ENCODE data around the gene FBXW9. TPM values are rescaled to one million over a fixed set of nuclear protein-coding genes. Genes with fewer than 3 reads are reported as not detected.

Gene FBXW9
- total RNA-seq, 2 experiments from 2014 or later: 5.2 to 5.3 TPM

DNA sequence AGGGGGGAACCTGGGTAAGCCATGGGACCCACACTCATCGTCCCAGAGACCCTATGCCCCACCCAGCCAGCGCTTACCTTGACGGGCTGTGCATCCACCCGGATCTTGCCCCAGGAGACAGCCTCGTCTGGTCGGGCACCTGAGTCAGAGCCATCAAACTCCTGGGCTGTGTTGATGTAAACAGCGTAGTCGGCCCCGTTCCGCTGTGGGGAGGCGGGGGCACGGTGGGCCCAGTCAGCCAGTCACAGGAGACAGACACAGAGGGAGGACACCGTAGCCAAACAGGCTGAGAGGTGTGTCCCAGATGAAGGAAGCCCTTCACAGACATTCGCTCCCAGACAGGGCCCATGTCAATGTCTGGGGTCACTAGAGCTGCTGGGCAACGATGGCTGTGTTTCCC is 20.5 kb downstream of the FBXW9 start:
- Mint-ChIP-seq H3K27ac (no peak overlapping the region), H3K4me1 (peaks cover 28% of the 10 kb centered on the region), H3K9me3 (no peaks in the 10 kb centered on the region), H3K36me3 (ENCODE audit: low read depth) (peaks cover 62% of the 10 kb centered on the region), H3K27me3 (no peaks in the 10 kb centered on the region), H3K4me3 (no peak overlapping the region)
- POLR2A ChIA-PET: interaction anchor here (1.3 to 1.4 kb wide), 2 partner anchors 20 to 124 kb away, joined by 4 to 10 read pairs; partner anchors contain the start of gene FBXW9
- CTCF ChIA-PET: interaction anchor here (0.8 to 2.1 kb wide), 8 partner anchors 45 to 171 kb away, joined by 3 to 6 read pairs (median 5); no protein-coding TSS in a partner anchor
- DNase-seq: no peak

DNA sequence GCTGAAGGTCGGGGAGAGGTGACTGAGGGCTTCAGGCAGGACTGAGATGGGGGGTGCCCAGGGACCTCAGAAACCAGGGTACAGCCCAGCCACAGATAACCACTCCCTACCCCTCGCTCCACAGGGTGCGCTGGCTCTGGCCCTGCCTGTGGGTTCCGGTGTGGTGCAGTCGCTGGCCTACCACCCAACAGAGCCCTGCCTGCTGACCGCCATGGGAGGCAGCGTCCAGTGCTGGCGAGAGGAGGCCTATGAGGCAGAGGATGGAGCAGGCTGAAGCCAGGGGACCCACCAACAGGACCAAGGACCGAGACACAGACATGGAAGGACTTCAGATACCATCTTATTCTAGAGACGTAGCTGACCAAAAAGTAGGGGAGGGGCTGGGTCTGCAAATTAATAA is 21.0 kb downstream of the FBXW9 start:
- Mint-ChIP-seq H3K27ac (no peak overlapping the region), H3K4me3 (no peak overlapping the region), H3K9me3 (no peaks in the 10 kb centered on the region), H3K36me3 (ENCODE audit: low read depth) (peaks cover 60% of the 10 kb centered on the region), H3K27me3 (no peaks in the 10 kb centered on the region), H3K4me1 (peaks cover 32% of the 10 kb centered on the region)
- ChIA-PET POLR2A (no interaction called here), CTCF (interaction anchor here (1.4 to 2.1 kb wide), 4 partner anchors 85 to 120 kb away, joined by 5 to 6 read pairs (median 5); no protein-coding TSS in a partner anchor)
- no peak for DNase-seq

DNA sequence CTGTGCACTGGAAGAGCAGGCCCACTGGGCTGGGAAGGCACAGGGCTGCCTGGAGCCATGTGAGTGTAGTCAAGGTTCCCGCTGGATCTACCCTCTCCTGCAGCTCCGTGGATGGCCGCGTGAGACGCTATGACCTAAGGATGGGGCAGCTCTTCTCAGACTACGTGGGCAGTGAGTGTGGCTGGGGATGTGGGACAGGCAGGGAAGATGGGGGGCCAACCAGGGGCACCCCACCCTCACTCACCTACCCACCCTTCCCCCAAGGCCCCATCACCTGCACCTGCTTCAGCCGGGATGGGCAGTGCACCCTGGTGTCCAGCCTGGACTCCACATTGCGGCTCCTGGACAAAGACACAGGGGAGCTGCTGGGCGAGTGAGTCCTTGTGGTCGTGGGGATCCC is 23.7 kb downstream of the FBXW9 start:
- H3K4me1 Mint-ChIP-seq: peaks cover 39% of the 10 kb centered on the region
- peaks cover 48% of the 10 kb centered on the region for H3K36me3 Mint-ChIP-seq (ENCODE audit: low read depth)
- no peak for DNase-seq
- H3K27me3 Mint-ChIP-seq: no peaks in the 10 kb centered on the region
- CTCF ChIA-PET: interaction anchor here (0.6 to 7.0 kb wide), 7 partner anchors 9 to 122 kb away, joined by 3 to 44 read pairs (median 3); partner anchors contain the start of gene DHPS
- no peak overlapping the region for H3K27ac Mint-ChIP-seq
- no peaks in the 10 kb centered on the region for H3K9me3 Mint-ChIP-seq
- POLR2A ChIA-PET: interaction anchor here (0.8 to 3.2 kb wide), 5 partner anchors 9 to 177 kb away, joined by 3 to 19 read pairs (median 4); partner anchors contain the start of gene DHPS
- H3K4me3 Mint-ChIP-seq: no peak overlapping the region

DNA sequence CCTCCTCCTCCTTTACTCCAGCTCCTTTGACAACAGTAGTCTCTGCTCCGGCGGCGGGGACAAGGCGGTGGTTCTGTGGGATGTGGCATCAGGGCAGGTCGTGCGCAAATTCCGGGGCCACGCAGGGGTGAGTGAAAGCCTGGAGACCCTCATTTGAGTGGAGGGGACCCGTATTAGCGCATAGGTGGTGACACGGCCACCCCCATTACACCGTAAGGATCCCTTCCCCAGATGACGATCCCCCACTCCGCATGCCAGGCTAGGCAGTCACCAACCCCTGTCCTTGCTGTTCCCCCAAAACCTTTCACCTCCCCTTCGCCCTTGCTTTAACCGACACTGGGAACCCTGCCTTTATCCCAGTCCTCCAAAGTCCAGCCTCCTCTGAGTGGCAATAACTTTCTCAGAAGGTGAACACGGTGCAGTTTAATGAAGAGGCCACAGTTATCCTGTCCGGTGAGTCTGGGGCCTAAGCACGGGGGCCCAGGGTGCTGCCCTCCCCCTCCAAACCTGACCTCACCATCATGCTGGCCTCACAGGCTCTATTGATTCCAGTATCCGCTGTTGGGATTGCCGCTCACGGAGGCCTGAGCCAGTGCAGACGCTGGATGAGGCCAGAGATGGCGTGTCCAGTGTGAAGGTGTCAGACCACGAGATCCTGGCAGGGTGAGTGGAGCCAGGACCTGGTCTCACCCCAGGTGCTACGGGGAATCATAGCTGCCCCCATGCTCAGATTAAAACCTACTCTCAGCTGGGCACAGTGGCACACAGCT is 26.1 kb downstream of the FBXW9 start:
- POLR2A ChIA-PET: interaction anchor here (0.9 to 5.4 kb wide), 7 partner anchors 8 to 106 kb away, joined by 3 to 37 read pairs (median 14); partner anchors contain the start of genes DHPS and TNPO2
- Mint-ChIP-seq H3K36me3 (ENCODE audit: low read depth) (peaks cover 34% of the 10 kb centered on the region), H3K9me3 (no peaks in the 10 kb centered on the region), H3K4me1 (peaks cover 48% of the 10 kb centered on the region), H3K27ac (peak overlapping the region; percentile 97), H3K4me3 (peak overlapping the region; percentile 89), H3K27me3 (no peaks in the 10 kb centered on the region)
- no peak for DNase-seq
- CTCF ChIA-PET: interaction anchor here (1.7 to 7.0 kb wide), 2 partner anchors 8 to 106 kb away, joined by 5 to 44 read pairs; no protein-coding TSS in a partner anchor

DNA sequence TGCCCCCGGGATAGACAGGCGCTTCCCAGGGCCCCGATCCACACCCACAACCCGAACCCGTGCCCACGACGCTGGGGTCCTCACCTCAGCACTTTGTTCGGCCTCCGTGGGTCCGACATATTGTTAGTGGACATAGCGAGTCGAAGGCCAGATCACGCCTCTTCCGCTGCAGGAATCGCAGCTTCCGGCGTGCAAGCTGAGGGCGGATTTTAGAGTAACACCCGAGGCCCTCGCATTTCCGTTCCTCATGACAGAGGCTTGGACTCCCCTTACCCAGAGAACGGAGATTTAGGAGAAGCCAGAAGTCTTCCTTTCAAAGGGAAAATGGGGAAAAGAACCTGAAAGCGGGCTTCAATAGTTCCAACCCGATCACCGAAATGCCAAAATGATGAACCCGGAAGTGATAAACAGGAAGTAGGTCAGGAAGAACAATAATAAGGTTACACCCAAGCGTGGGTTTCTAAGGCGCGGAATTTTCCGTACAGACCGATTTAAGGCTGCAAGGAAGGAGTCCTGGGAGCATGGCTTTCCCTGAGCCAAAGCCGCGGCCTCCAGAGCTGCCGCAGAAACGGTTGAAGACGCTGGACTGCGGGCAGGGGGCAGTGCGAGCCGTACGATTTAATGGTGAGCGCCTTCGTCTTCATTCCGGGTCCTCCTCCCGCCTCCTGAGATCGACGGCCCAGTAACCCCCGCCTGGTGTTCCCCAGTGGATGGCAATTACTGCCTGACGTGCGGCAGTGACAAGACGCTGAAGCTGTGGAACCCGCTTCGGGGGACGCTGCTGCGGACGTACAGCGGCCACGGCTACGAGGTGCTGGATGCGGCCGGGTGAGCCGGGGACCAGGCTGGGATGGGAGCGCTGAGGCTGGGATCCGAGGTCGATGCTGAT is 26.9 kb downstream of the FBXW9 start:
- H3K36me3 Mint-ChIP-seq (ENCODE audit: low read depth): peaks cover 34% of the 10 kb centered on the region
- H3K4me3 Mint-ChIP-seq: peak overlapping the region; percentile 89
- no peaks in the 10 kb centered on the region for H3K27me3 Mint-ChIP-seq
- peaks cover 56% of the 10 kb centered on the region for H3K4me1 Mint-ChIP-seq
- POLR2A ChIA-PET: interaction anchor here (0.9 to 5.4 kb wide), 10 partner anchors 9 to 136 kb away, joined by 3 to 37 read pairs (median 4); partner anchors contain the start of genes DHPS, RNASEH2A, TNPO2 and ZNF490
- H3K27ac Mint-ChIP-seq: peak overlapping the region; percentile 97
- H3K9me3 Mint-ChIP-seq: no peaks in the 10 kb centered on the region
- CTCF ChIA-PET: interaction anchor here (1.3 to 7.0 kb wide), 5 partner anchors 9 to 126 kb away, joined by 4 to 44 read pairs (median 5); partner anchors contain the start of genes ZNF490 and ZNF791
- peak; percentile 80 for DNase-seq

DNA sequence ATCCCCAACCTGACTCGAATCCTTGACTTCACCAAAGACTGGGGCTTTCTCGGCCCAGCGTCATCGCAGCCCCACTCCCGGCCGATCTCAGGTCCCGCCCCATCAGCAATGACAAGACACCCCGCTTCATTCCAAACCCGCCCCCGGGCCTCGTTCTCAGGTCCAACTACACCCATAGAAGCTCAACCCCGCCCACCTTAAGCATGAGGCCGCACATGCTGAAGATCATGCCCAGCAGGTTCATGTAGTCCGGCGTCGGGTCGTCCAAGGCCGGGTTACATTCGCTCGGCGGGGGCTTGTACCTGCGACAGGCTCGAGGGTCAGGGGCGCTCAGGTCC is 27.5 kb downstream of the FBXW9 start:
- H3K4me1 Mint-ChIP-seq: peaks cover 62% of the 10 kb centered on the region
- H3K27ac Mint-ChIP-seq: peak overlapping the region; percentile 97
- peaks cover 34% of the 10 kb centered on the region for H3K36me3 Mint-ChIP-seq (ENCODE audit: low read depth)
- H3K27me3 Mint-ChIP-seq: no peaks in the 10 kb centered on the region
- DNase-seq: peak; percentile 72
- peak overlapping the region; percentile 89 for H3K4me3 Mint-ChIP-seq
- H3K9me3 Mint-ChIP-seq: no peaks in the 10 kb centered on the region
- ChIA-PET POLR2A (interaction anchor here (0.9 to 5.4 kb wide), 10 partner anchors 9 to 335 kb away, joined by 3 to 37 read pairs (median 4); partner anchors contain the start of genes DHPS, RNASEH2A, TNPO2 and ZNF490), CTCF (interaction anchor here (0.6 to 7.0 kb wide), 7 partner anchors 9 to 146 kb away, joined by 4 to 44 read pairs (median 5); partner anchors contain the start of genes ZNF490 and ZNF791)

DNA sequence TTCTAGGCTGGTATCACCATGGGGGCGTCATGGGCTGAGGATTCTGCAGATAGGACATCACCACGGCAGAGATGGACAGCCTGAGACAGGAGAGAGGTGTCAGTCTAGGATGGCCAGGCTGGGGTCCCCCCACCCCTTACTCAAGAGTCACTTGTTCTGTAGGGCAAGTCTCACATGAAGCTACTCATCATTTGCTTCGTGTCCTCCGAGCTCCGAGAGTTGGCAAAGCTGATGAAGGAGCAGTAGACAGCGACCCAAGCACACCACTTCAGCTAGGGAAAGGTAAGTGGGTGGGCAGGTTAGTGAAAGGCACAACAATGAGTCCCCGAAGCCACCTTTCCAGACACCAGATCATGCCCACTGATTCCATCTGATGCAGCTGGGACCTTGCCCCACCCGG is 28.1 kb downstream of the FBXW9 start:
- Mint-ChIP-seq H3K27me3 (no peaks in the 10 kb centered on the region), H3K4me3 (peak overlapping the region; percentile 89), H3K36me3 (ENCODE audit: low read depth) (peaks cover 38% of the 10 kb centered on the region), H3K9me3 (no peaks in the 10 kb centered on the region), H3K27ac (peak overlapping the region; percentile 97), H3K4me1 (peaks cover 67% of the 10 kb centered on the region)
- POLR2A ChIA-PET: interaction anchor here (0.9 to 5.4 kb wide), 7 partner anchors 12 to 335 kb away, joined by 3 to 37 read pairs (median 6); partner anchors contain the start of genes DHPS, TNPO2, ZNF490 and ZNF563
- CTCF ChIA-PET: interaction anchor here (0.6 to 7.0 kb wide), 7 partner anchors 10 to 147 kb away, joined by 4 to 44 read pairs (median 5); partner anchors contain the start of genes ZNF490 and ZNF791
- no peak for DNase-seq

DNA sequence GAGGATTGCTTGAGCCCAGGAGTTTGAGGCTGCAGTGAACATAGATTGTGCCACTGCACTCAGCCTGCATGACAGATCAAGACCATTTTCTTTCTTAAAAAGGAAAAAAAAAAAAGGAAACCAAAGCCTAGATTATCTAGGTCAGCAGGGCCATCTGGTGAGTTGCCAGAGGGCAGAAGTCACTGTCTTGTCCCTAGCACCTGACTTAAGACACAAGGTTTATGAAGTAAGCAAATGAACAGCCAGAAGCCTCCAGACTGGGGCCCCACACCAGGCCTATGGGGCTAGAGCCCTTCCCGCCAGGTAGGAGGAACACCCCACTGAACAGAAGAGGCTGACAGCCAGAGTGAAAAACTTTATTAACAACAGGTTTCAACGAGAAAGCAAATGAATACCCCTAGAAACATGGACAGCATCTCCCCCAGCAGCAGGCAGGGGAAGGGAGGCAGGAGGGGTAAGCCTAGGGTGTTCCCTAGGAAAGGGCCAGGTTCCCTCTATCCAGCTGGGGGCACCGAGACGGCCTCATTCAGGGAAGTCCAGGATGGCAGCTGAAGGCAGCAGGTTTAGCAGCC is 28.6 kb downstream of the FBXW9 start:
- no peak for DNase-seq
- Mint-ChIP-seq H3K27ac (peak overlapping the region; percentile 97), H3K4me3 (peak overlapping the region; percentile 89), H3K36me3 (ENCODE audit: low read depth) (peaks cover 43% of the 10 kb centered on the region), H3K9me3 (no peaks in the 10 kb centered on the region), H3K4me1 (peaks cover 68% of the 10 kb centered on the region), H3K27me3 (no peaks in the 10 kb centered on the region)
- ChIA-PET CTCF (interaction anchor here (1.1 to 7.0 kb wide), 4 partner anchors 28 to 104 kb away, joined by 4 to 44 read pairs (median 4); partner anchors contain the start of genes ZNF490 and ZNF791), POLR2A (interaction anchor here (0.9 to 5.4 kb wide), 2 partner anchors 54 to 334 kb away, joined by 3 to 37 read pairs; partner anchors contain the start of gene ZNF563)

DNA sequence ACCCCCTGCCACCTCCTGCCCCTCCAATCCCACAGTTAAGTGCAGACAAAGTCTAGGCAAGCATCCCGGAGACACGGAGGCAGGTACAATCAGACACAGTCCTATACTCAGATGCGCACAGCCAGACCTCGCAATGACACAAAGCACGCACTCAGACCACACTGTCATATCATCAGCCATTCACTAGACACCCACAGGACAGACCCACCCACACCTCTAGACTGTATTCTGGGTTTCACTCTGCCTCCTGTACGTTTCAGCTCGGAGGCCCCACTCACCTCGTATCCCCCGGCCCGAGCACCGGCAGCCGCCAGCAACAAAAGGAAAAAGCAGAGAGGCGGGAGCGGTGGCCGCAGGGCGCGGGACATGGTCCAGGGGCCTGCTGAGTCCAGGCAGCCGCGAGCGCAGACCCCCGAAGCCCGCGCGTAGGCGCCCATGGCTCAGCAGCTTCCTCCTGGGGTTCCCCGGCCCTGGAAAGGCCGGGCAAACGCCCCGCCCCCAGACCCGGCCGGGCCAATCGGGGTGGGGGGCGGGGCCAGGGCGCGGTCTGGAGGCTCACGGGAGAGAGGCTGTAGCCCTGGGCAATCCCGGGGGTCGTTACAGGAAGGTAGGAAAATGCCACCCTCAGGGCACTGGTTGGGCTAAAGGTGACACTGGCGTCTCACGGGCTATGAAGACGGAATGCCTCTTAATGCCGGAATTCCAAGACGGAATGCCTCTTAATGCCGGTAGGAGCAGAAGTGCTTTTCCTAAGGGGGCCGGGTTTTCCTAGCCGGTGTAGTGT is 30.0 kb downstream of the FBXW9 start, which contains the start of the genes MAN2B1 and WDR83:
MAN2B1 (minus strand) TSS at position 478 of the 784 bp plus-strand sequence; CDS start at position 437, 41 bp downstream.
WDR83 (plus strand) TSS at position 543 of the 784 bp plus-strand sequence. CDS start 2,984 bp downstream, outside the sequence.
- peaks cover 36% of the 10 kb centered on the region for H3K36me3 Mint-ChIP-seq (ENCODE audit: low read depth)
- peak within 1 kb of the TSS; percentile 97 for H3K27ac Mint-ChIP-seq
- CTCF ChIA-PET: interaction anchor here (1.3 to 1.9 kb wide), 4 partner anchors 11 to 103 kb away, joined by 4 to 5 read pairs (median 4); partner anchors contain the start of genes ZNF490 and ZNF791
- peak within 1 kb of the TSS; percentile 92 for H3K4me3 Mint-ChIP-seq
- peaks cover 64% of the 10 kb centered on the region for H3K4me1 Mint-ChIP-seq
- peak; percentile 80 for DNase-seq
- POLR2A ChIA-PET: interaction anchor here (0.7 to 5.4 kb wide), 10 partner anchors 15 to 333 kb away, joined by 3 to 37 read pairs (median 4); partner anchors contain the start of genes DHPS, JUNB, ZNF490 and ZNF563
- H3K9me3 Mint-ChIP-seq: no peaks in the 10 kb centered on the region
- no peaks in the 10 kb centered on the region for H3K27me3 Mint-ChIP-seq

DNA sequence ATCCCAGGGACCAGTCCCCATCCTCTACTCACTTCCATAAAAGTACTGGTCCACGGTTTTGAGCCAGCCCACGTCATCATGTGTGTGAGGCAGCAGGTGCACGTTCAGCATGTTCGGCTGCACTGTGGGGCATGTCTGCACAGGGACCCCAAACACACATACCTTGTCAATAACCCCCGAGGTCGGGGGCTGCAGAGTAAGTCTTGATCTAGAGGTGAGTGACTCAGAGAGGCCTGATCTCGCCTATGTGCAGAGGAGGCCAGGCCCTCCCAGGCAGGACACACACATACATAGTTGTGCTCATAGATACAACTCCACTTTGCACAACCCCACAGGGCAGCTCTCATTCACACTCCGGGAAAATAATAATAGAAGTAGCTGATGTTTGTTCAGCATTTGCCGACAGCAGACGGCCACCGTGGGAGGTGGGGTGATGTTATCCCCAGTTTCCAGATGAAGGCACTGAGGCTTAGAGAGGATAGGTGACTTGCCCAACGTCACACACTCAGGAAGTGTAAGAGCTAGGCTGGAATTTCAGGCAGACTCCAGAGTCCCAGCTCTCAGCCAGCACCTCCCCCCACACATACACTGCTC is 30.7 kb downstream of the FBXW9 start:
- H3K4me1 Mint-ChIP-seq: peaks cover 61% of the 10 kb centered on the region
- H3K27ac Mint-ChIP-seq: peak overlapping the region; percentile 85
- ChIA-PET POLR2A (interaction anchor here (0.7 to 5.4 kb wide), 10 partner anchors 14 to 332 kb away, joined by 3 to 37 read pairs (median 4); partner anchors contain the start of genes DHPS, JUNB, ZNF490 and ZNF563), CTCF (interaction anchor here (1.3 to 1.9 kb wide), 4 partner anchors 12 to 102 kb away, joined by 4 to 5 read pairs (median 4); partner anchors contain the start of genes ZNF490 and ZNF791)
- H3K4me3 Mint-ChIP-seq: peak overlapping the region; percentile 92
- peaks cover 43% of the 10 kb centered on the region for H3K36me3 Mint-ChIP-seq (ENCODE audit: low read depth)
- peak; percentile 32 for DNase-seq
- no peaks in the 10 kb centered on the region for H3K9me3 Mint-ChIP-seq
- no peaks in the 10 kb centered on the region for H3K27me3 Mint-ChIP-seq
